Left ventricle myocardium superior (tissue), 1 donor: ENCODE results near the gene UGGT1. TPM values are rescaled to one million over a fixed set of nuclear protein-coding genes. Genes with fewer than 3 reads are reported as not detected.

Source experiments
- ATAC-seq: fragments of 200-7000 bp; cut with Tn5 transposase; one replicate; pipeline ENCODE4 v1.9.1; 2020; ENCODE audit warnings: mild to moderate bottlenecking, moderate library complexity
- DNase-seq: peaks from one replicate; pipeline ENCODE4 v3.0.0-alpha.2; 2020
- intact Hi-C: fragments of 100-400 bp; cut with micrococcal nuclease; formaldehyde crosslinking; loops from one replicate; pipeline ENCODE4 v1.11.0; 2022
- total RNA-seq: library from RNA; stranded (reverse); fragmentation: NEBNext Ultra II Directional; extraction: Animal tissue kit (Norgen Biotek cat#: 25700); gene quantifications from one replicate; pipeline ENCODE4 v1.2.1, GENCODE V29; 2021
- donor health status: DM: no; HTN: yes; CAD: no; lungs with severe emphysema.

UGGT1 gene
- total RNA-seq, 1 donor from 2014 or later = 24.6 TPM

GRCh38 chr2:128095201-128095600 lies 4.2 kb downstream of the UGGT1 start:
- no peak for ATAC-seq
- intact Hi-C loops = no loop called here

GRCh38 chr2:128103407-128103806 lies 12.4 kb downstream of the UGGT1 start:
- no peak for DNase-seq
- intact Hi-C loops = no loop called here
- ATAC-seq = no peak

More at GRCh38 chr2:128095201-128095600, 4.2 kb downstream of the UGGT1 start:
- no peak for DNase-seq

GRCh38 chr2:128105072-128105471 lies 14.1 kb downstream of the UGGT1 start:
- ATAC-seq = no peak
- DNase-seq = no peak
- intact Hi-C loops = no loop called here

- ATAC-seq (no peak), DNase-seq (no peak)
- intact Hi-C loops = no loop called here
Observed at GRCh38 chr2:128108166-128108565, 17.2 kb downstream of the UGGT1 start.

GRCh38 chr2:128109243-128109642 lies 18.2 kb downstream of the UGGT1 start:
- intact Hi-C loops = no loop called here
- ATAC-seq (no peak), DNase-seq (no peak)

- no peak for ATAC-seq
- no peak for DNase-seq
- intact Hi-C loops = no loop called here
Observed at GRCh38 chr2:128115921-128116623, 25.1 kb downstream of the UGGT1 start.

- ATAC-seq = no peak
- intact Hi-C loops = no loop called here
Observed at GRCh38 chr2:128134573-128134972, 43.6 kb downstream of the UGGT1 start.

GRCh38 chr2:128137094-128137616 lies 46.2 kb downstream of the UGGT1 start:
- DNase-seq = no peak
- intact Hi-C loops = no loop called here
- no peak for ATAC-seq

More at GRCh38 chr2:128134573-128134972, 43.6 kb downstream of the UGGT1 start:
- no peak for DNase-seq

- no peak for ATAC-seq
- DNase-seq = no peak
- intact Hi-C loops = no loop called here
Observed at GRCh38 chr2:128139624-128140023, 48.6 kb downstream of the UGGT1 start.

GRCh38 chr2:128145651-128146050 lies 54.7 kb downstream of the UGGT1 start:
- no peak for DNase-seq
- no peak for ATAC-seq
- intact Hi-C loops = no loop called here

GRCh38 chr2:128153786-128154185 lies 62.8 kb downstream of the UGGT1 start:
- intact Hi-C loops = no loop called here
- DNase-seq (no peak), ATAC-seq (peak; percentile 68)

GRCh38 chr2:128154225-128154624 lies 63.2 kb downstream of the UGGT1 start:
- ATAC-seq = peak; percentile 93
- intact Hi-C loops = no loop called here
- DNase-seq = peak; percentile 68

- ATAC-seq (peak; percentile 38), DNase-seq (no peak)
- intact Hi-C loops = no loop called here
Observed at GRCh38 chr2:128155970-128156369, 65.0 kb downstream of the UGGT1 start.

- DNase-seq (no peak), ATAC-seq (no peak)
- intact Hi-C loops = no loop called here
Observed at GRCh38 chr2:128156812-128157211, 65.8 kb downstream of the UGGT1 start.

GRCh38 chr2:128157644-128158043 lies 66.6 kb downstream of the UGGT1 start:
- intact Hi-C loops = no loop called here
- DNase-seq (no peak), ATAC-seq (no peak)

- DNase-seq (no peak), ATAC-seq (no peak)
- intact Hi-C loops = no loop called here
Observed at GRCh38 chr2:128158176-128158575, 67.2 kb downstream of the UGGT1 start.

- intact Hi-C loops = no loop called here
- ATAC-seq (no peak), DNase-seq (no peak)
Observed at GRCh38 chr2:128159437-128159836, 68.4 kb downstream of the UGGT1 start.

GRCh38 chr2:128160616-128161275 lies 69.7 kb downstream of the UGGT1 start:
- intact Hi-C loops = no loop called here
- no peak for ATAC-seq
- DNase-seq = no peak

- DNase-seq (no peak), ATAC-seq (no peak)
- intact Hi-C loops = no loop called here
Observed at GRCh38 chr2:128162266-128162665, 71.3 kb downstream of the UGGT1 start.

GRCh38 chr2:128164311-128164710 lies 73.3 kb downstream of the UGGT1 start:
- no peak for DNase-seq
- intact Hi-C loops = no loop called here
- no peak for ATAC-seq
